B cell (primary cell): ENCODE measurements around the gene INF2. TPM values are rescaled to one million over a fixed set of nuclear protein-coding genes. Genes with fewer than 3 reads are reported as not detected.
A peak's percentile ranks its signal among the peaks of the same experiment; 100 is the strongest.

Experiments
- ATAC-seq: fragments of 200-7000 bp; cut with Tn5 transposase; one replicate; pipeline ENCODE4 v1.10.0; 2021; ENCODE audit warnings: low read depth, mild to moderate bottlenecking, moderate number of reproducible peaks, moderate library complexity
- CTCF ChIA-PET: fragments of 350-600 bp; sonication (Branson Sonifier 250); formaldehyde crosslinking; loops from one replicate; lab custom pipeline; 2021; ENCODE audit warnings: antibody characterized with exemption, inconsistent platforms; lab: Charles Lee
- POLR2A ChIA-PET: fragments of 350-600 bp; sonication (Branson Sonifier 250); formaldehyde crosslinking; loops from one replicate; lab custom pipeline; 2021; ENCODE audit warnings: antibody characterized with exemption; lab: Charles Lee
- DNase-seq: peaks from one replicate; pipeline ENCODE4 v3.0.0; 2013
- H2AFZ ChIP-seq: 2 replicates; pipeline ENCODE4 v1.6.1; 2012; ENCODE audit warnings: mild to moderate bottlenecking, low read depth, low read length; ENCODE audit not compliant: insufficient read depth, poor library complexity, severe bottlenecking
- H3K27ac ChIP-seq, 2 donors: 1 replicate in 1 of 2; 2 replicates in 1 of 2; pipeline ENCODE4 v1.5.1; 2012 to 2013; ENCODE audit warnings: low read length in 2 of 2, mild to moderate bottlenecking in 2 of 2, moderate library complexity in 1 of 2
- H3K27me3 ChIP-seq, 4 experiments: fragments of 200-600 bp in 1 of 4; sonication (generic) in 1 of 4; replicated peaks in 1 of 4; 1 replicate in 2 of 4; 2 replicates in 2 of 4; pipeline versions ENCODE4 v1.6.1 to v1.7.0; 2013 to 2016; ENCODE audit warnings: low read length in 3 of 4, mild to moderate bottlenecking in 2 of 4, mixed read lengths in 1 of 4, moderate library complexity in 1 of 4; ENCODE audit not compliant: insufficient read depth in 4 of 4, control insufficient read depth in 3 of 4; ENCODE audit errors: control extremely low read depth in 1 of 4
- H3K36me3 ChIP-seq, 2 experiments: replicated peaks in 1 of 2; 1 replicate in 1 of 2; 2 replicates in 1 of 2; pipeline versions ENCODE4 v1.6.1 to v1.7.1; 2013; ENCODE audit warnings: low read length in 1 of 2; ENCODE audit not compliant: insufficient read depth in 2 of 2, control insufficient read depth in 1 of 2; ENCODE audit errors: control extremely low read depth in 1 of 2, extremely low read depth in 1 of 2
- H3K4me1 ChIP-seq, 2 donors: fragments of 200-600 bp in 1 of 2; sonication (generic) in 1 of 2; 1 replicate in 1 of 2; 2 replicates in 1 of 2; pipeline versions ENCODE4 v1.5.1 to v1.6.1; 2013 to 2017; ENCODE audit warnings: low read length in 2 of 2; ENCODE audit not compliant: control insufficient read depth in 2 of 2, insufficient read depth in 2 of 2
- H3K4me2 ChIP-seq: replicated peaks from 2 replicates; pipeline ENCODE3; 2012; ENCODE audit warnings: mild to moderate bottlenecking, low read depth, low read length; ENCODE audit not compliant: poor library complexity, severe bottlenecking
- H3K4me3 ChIP-seq, 5 experiments: fragments of 200-600 bp in 1 of 5; sonication (generic) in 1 of 5; 1 replicate in 3 of 5; 2 replicates in 2 of 5; pipeline versions ENCODE4 v1.5.1 to v1.7.0; 2011 to 2016; ENCODE audit warnings: low read length in 4 of 5, mild to moderate bottlenecking in 4 of 5, low read depth in 2 of 5, control low read depth in 1 of 5, moderate library complexity in 1 of 5; ENCODE audit not compliant: insufficient read depth in 1 of 5; ENCODE audit errors: control extremely low read depth in 1 of 5, extremely low read depth in 1 of 5
- H3K79me2 ChIP-seq: fragments of 200-600 bp; sonication (generic); one replicate; pipeline ENCODE4 v1.6.0; 2016; ENCODE audit warnings: low read length; ENCODE audit not compliant: control insufficient read depth, insufficient read depth
- H3K9ac ChIP-seq: fragments of 200-600 bp; sonication (generic); 2 replicates; pipeline ENCODE4 v1.6.1; 2017; ENCODE audit warnings: mild to moderate bottlenecking, low read length, moderate library complexity
- H3K9me3 ChIP-seq, 3 donors: one replicate each; pipeline versions ENCODE4 v1.6.1 to v1.7.1; 2013; ENCODE audit warnings: low read length in 2 of 3; ENCODE audit not compliant: control insufficient read depth in 2 of 3, insufficient read depth in 1 of 3; ENCODE audit errors: control extremely low read depth in 1 of 3
- H4K20me1 ChIP-seq: 2 replicates; pipeline ENCODE4 v1.6.0; 2012; ENCODE audit warnings: mild to moderate bottlenecking, low read length; ENCODE audit not compliant: insufficient read depth, control insufficient read depth, poor library complexity, severe bottlenecking
- H3K27ac Mint-ChIP-seq: one replicate; pipeline ENCODE4 v1.8.0; 2021; ENCODE audit warnings: mixed read lengths
- H3K27me3 Mint-ChIP-seq: one replicate; pipeline ENCODE4 v1.8.0; 2021; ENCODE audit warnings: mixed read lengths
- H3K4me1 Mint-ChIP-seq: one replicate; pipeline ENCODE4 v1.8.0; 2021; ENCODE audit warnings: mixed read lengths
- H3K4me3 Mint-ChIP-seq: one replicate; pipeline ENCODE4 v1.8.0; 2021; ENCODE audit warnings: mixed read lengths
- H3K9me3 Mint-ChIP-seq: one replicate; pipeline ENCODE4 v1.8.0; 2022; ENCODE audit warnings: mixed read lengths; ENCODE audit not compliant: insufficient read depth
- EZH2 ChIP-seq: IDR thresholded peaks from 2 replicates; pipeline ENCODE4 v1.6.1; 2012; ENCODE audit warnings: borderline replicate concordance, low read depth, mild to moderate bottlenecking, moderate library complexity, low read length; ENCODE audit not compliant: insufficient read depth, poor library complexity, severe bottlenecking
- WGBS: methylation state at CpG from one replicate; pipeline ENCODE4 v1.1.5; 2013; ENCODE audit warnings: missing lambda C conversion rate; ENCODE audit not compliant: insufficient coverage; 5-methylcytosine and 5-hydroxymethylcytosine counted together
- intact Hi-C: fragments of 100-400 bp; cut with micrococcal nuclease; formaldehyde crosslinking; loops from one replicate; pipeline ENCODE4 v1.10.0; 2022
- polyA plus RNA-seq: library from polyadenylated mRNA; depleted of rRNA; stranded (reverse); fragments of >200 nt; gene quantifications from 2 replicates; pipeline ENCODE4 v1.2.3, GENCODE V29; 2012
- total RNA-seq, 2 donors: library from RNA; stranded (reverse); fragments of 120-200 nt in 1 of 2; gene quantifications; 1 replicate in 1 of 2; 2 replicates in 1 of 2; pipeline versions ENCODE4 v1.2.3 to v1.2.4, GENCODE V29; 2013 to 2022
- TF ChIP-seq, protein P1 (sequence below): fragments of 200-600 bp; IDR thresholded peaks from one replicate; pipeline ENCODE4 v1.8.0; 2022; ENCODE audit warnings: antibody characterized with exemption, mild to moderate bottlenecking

INF2 gene
- total and polyA plus RNA-seq, 2 donors (not counting 1 experiment from before 2014, with no cell fraction given): 90.2 to 100 TPM

DNA sequence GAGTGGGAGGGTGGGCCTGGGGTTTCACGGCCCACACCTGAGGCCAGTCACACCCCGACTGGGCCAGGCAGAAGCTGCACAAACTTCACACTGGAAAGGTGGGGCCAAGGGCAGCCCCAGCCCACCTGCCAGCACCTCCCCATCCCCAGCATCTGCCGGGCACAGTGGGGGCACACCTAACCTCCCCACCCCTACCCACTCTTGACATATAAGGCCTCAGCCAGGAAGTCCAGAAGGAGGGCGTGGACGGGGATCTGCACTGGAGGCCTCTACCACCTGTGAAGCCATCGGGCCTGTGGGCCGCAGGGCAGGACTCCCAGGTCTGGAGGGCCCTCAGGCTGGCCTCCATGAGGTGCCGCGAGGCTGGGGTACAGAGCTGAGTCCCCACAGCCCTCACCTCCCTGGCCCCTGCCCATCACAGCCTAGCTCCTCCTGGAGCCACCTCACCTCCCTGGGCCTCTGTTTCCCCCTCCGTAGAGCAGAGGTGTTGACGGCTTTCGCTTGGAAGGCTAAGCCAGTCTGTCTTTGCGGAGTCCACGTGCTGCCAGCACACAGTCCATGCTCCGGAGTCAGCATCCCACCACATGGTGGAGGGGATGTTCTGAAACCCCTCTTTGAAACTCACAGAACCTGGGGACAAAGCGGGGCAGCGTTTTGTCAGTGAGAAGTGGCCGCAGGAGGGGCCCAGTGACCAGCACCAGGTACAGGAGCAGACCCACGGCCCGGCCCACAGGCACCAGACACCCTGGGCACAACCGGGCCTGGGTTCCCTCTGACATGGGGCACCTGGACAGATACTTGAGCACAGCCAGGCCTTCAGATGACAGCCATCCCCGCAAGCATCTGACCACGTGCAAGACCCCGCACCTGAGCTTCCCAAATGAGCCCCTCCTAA, 38.2 kb upstream of the INF2 start:
- H2AFZ ChIP-seq: peak overlapping the region; percentile 92
- H3K4me3 ChIP-seq: no peak overlapping the region
- H3K9ac ChIP-seq: no peak overlapping the region
- H3K27me3 Mint-ChIP-seq: no peaks in the 10 kb centered on the region
- TF ChIP-seq, protein P1, sequence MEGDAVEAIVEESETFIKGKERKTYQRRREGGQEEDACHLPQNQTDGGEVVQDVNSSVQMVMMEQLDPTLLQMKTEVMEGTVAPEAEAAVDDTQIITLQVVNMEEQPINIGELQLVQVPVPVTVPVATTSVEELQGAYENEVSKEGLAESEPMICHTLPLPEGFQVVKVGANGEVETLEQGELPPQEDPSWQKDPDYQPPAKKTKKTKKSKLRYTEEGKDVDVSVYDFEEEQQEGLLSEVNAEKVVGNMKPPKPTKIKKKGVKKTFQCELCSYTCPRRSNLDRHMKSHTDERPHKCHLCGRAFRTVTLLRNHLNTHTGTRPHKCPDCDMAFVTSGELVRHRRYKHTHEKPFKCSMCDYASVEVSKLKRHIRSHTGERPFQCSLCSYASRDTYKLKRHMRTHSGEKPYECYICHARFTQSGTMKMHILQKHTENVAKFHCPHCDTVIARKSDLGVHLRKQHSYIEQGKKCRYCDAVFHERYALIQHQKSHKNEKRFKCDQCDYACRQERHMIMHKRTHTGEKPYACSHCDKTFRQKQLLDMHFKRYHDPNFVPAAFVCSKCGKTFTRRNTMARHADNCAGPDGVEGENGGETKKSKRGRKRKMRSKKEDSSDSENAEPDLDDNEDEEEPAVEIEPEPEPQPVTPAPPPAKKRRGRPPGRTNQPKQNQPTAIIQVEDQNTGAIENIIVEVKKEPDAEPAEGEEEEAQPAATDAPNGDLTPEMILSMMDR: no peak
- no peak for TF ChIP-seq EZH2
- no peak for DNase-seq
- no peak for ATAC-seq
- peaks cover 0 to 22% (median 0%) of the 10 kb centered on the region in 3 donors for H3K9me3 ChIP-seq
- no peaks in the 10 kb centered on the region for H3K79me2 ChIP-seq
- no peaks in the 10 kb centered on the region for H3K36me3 ChIP-seq
- H3K27me3 ChIP-seq: no peaks in the 10 kb centered on the region
- peak overlapping the region; percentile 48 for H3K4me3 Mint-ChIP-seq
- WGBS: 95% methylated on average over 21 of the region's 24 CpGs
- intact Hi-C loops: loop anchor here (1.0 to 2.0 kb wide), 3 partner anchors 14 to 57 kb away; no protein-coding TSS in a partner anchor
- POLR2A ChIA-PET: interaction anchor here (1.0 kb wide), 1 partner anchor 30 kb away, joined by 5 read pairs; no protein-coding TSS in a partner anchor
- H4K20me1 ChIP-seq: no peaks in the 10 kb centered on the region
- peak overlapping the region; percentile 99 for H3K4me2 ChIP-seq
- H3K4me1 ChIP-seq: peaks cover 44 to 56% of the 10 kb centered on the region in 2 donors
- H3K9me3 Mint-ChIP-seq: no peaks in the 10 kb centered on the region
- H3K27ac Mint-ChIP-seq: peak overlapping the region; percentile 37
- CTCF ChIA-PET: interaction anchor here (0.8 to 2.8 kb wide), 12 partner anchors 9 to 58 kb away, joined by 3 to 17 read pairs (median 5); no protein-coding TSS in a partner anchor
- no peak overlapping the region for H3K27ac ChIP-seq
- H3K4me1 Mint-ChIP-seq: peaks cover 57% of the 10 kb centered on the region
